ENCODE results near the gene HBE1. TPM values are rescaled to one million over a fixed set of nuclear protein-coding genes. Genes with fewer than 3 reads are reported as not detected.
A peak's percentile ranks its signal among the peaks of the same experiment; 100 is the strongest.
"Not testable (repeated sequence)": the region's sequence is repeated elsewhere in the genome, so short reads cannot be mapped to it uniquely, and the experiment has no call there.

The HBE1 gene
- total RNA-seq, result 3.3 TPM

DNA sequence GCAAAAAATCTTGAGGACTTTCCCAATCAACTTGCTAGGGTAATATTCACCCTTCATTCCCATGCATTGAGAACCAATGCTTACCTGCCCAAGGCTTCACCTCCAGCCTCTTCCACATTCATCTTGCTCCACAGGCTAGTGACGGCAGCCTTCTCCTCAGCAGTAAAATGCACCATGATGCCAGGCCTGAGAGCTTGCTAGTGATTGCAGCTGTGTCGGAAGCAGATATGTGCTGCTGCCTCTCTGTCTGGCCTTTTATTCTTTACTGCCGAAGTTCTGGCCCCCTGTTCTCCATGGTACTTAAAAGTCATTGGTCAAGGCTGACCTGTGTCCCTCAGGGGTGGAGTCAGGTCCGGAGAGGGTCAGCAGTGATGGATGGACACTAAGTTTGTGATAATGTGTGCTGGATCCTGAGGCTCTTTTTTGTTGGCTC is at the start of gene HBE1:
Gene HBE1 (minus strand): TSS at position 231 of the 433 bp plus-strand sequence. CDS start 55 bp downstream, at position 176.
- no peak for DNase-seq

- DNase-seq, result no peak
Measured at GRCh38 chr11:5317292-5317691, 47.5 kb upstream of the HBE1 start.

DNA sequence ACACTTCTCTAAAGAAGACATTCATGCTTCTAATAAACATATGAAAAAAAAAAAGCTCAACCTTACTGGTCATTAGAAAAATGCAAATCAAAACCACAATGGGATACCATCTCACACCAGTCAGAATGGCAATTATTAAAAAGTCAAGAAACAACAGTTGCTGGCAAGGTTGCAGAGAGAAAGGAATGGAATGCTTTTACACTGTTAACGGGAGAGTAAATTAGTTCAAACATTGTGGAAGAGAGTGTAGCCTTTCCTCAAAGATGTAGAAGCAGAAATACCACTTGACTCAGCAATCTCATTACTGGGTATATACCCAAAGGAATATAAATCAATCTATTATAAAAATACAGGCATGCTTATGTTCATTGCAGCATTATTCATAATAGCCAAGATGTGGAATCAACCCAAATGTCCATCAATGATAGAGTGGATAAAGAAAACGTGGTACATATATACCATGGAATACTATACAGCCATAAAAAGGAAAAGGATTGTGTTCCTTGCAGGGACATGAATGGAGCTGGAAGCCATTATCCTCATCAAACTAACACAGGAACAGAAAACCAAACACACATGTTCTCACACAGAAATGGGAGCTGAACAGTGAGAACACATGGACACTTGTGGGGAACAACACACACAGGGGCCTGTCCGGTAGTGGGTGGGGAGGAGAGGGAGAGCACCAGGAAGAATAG is 43.7 kb upstream of the HBE1 start:
- DNase-seq, result not testable (repeated sequence)

GRCh38 chr11:5310423-5310822 is 40.7 kb upstream of the HBE1 start:
- no peak for DNase-seq

GRCh38 chr11:5307256-5308019 is 37.7 kb upstream of the HBE1 start:
- no peak for DNase-seq

DNA sequence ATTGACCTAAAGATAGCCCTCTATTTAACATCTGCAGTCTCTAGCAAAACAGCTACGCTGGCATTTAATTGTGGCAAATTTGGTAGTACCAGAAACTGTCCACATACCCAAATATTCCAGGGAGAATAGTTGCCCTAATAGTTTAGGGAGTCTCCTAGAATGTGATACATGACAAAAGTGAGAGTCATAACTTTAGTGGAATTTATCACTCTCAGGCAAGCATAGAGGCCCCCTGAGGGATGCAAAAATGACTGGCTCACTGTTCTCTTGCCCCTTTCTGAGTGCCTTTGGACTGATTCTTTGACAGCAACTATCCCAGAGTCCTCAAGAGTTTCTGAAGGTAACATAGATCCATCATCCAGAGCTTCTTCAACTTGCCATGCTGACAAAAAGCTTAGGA is 34.3 kb upstream of the HBE1 start:
- no peak for DNase-seq

DNA sequence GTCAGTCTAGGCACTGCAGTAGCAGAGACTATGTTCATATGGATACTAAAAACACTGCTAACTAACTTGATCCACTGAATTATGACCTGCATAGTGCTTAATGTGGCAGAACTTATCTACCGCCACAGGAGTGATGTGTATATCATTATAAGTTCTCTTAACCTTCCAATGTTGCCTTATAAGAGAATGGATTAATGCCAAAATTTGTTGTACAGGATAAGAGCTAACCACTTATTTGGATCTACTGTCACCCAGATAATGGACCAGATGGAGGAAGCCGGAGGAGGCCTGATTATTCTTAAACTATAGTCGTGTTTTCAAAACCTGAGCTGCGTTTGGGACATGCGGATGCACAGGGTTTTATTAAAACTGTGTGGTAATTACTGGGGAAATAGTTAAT is 33.9 kb upstream of the HBE1 start:
- DNase-seq, result no peak

GRCh38 chr11:5301846-5302245 is 32.1 kb upstream of the HBE1 start, which contains the start of gene OR51B4:
Gene OR51B4 (minus strand): TSS chr11:5301946. CDS start chr11:5301946, 0 bp downstream.
- DNase-seq, result no peak

DNA sequence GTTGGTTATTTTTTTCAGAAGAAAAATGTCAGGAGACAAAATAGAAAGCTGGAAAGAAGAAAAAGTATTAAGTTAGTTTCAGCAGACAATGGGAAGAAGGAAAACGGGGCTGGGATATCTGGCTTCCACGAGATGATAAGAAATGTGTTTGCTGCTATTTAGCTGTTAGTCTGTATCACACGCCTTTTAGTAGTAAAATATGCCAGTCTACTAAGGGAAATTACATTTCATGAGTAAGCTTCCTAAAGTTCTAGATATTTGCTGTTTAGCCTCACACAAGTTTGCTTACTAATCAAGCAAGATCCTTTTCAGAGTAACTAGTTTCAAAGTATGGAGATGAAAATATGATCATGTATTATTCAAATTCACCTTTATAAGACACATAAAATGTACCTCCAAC is 30.5 kb upstream of the HBE1 start:
- no peak for DNase-seq

DNA sequence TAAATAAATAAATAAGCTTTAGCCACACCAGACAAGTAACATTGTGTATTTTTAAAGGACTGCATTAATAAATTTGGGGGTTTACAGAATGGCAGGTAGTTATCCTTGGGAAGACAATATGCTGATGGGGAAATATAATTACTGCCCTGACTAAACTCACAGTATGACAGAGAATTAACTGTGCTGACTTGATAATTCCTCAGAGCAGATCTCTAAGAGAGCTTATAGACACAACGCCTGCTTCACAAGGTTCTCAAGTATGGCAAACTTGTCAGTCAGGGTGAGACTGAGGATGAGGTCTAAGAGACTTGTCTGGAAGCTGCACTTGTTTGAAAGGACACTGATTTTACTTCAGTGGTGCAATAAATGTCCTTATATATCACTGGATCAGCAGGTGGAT is 28.7 kb upstream of the HBE1 start:
- DNase-seq, result no peak

GRCh38 chr11:5297721-5298323 is 28.1 kb upstream of the HBE1 start:
- no peak for DNase-seq

DNA sequence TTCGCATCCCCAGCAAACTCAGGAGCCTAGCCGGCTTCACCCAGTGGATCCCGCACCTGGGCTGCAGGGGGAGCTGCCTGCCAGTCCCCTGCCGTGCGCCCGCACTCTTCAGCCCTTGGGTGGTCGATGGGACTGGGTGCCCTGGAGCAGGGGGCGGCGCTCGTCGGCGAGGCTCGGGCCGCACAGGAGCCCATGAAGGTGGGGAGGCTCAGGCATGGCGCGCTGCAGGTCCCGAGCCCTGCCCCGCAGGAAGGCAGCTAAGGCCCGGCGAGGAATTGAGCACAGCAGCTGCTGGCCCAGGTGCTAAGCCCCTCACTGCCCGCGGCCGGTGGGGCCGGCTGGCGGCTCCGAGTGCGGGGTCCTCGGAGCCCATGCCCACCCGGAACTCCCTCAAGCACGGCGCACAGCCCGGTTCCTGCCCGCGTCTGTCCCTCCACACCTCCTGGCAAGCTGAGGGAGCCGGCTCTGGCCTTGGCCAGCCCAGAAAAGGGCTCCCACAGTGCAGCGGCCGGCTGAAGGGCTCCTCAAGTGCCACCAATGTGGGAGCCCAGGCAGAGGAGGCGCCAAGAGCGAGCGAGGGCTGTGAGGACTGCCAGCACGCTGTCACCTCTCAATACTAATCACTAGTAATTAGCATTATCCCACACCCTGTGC is 24.7 kb upstream of the HBE1 start:
- not testable (repeated sequence) for DNase-seq

GRCh38 chr11:5293028-5293427 is 23.3 kb upstream of the HBE1 start:
- DNase-seq, result no peak

DNA sequence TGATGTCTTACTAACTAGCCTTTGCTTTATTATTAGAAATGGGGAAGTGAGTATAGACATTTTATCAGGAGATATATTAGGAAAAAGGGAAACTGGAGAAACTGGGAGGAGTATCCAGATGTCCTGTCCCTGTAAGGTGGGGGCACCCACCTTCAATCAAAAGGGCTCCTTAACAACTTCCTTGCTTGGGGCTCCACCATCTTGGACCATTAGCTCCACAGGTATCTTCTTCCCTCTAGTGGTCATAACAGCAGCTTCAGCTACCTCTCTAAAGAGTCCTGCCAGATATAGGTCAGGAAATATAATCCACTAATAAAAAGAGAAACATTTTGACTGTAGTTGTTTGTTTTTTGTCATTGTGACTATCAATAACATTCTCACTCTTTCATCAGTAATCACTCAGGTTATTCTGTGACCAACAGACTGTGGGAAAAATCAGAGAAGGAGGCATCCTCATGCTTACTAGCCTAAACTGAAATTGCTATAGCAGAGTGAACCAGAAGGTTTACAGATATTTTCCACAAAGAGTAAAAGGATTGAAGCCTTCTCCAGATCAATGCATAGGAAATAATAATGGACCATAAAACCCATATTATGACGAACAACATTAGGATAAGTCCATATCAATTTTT is 21.6 kb upstream of the HBE1 start:
- no peak for DNase-seq

DNA sequence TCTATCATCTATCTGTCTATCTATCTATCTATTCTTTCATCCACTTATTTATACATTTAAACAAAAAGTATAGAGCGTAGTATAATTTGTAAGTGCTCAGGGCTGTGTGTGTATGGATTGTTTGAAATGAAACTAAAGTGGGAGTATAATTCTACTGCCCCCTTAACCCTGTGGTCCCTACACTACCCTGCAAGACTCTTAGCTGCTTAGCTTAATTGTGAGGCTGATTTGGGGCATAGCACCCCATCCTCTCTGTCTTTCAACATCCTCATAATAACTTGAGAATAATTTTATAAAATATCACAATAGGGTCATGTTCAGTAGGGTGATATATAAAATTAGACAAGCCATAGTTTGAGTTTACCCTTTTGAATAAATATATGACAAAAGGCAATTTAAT is 20.4 kb upstream of the HBE1 start:
- DNase-seq, result no peak

GRCh38 chr11:5289696-5290095 is 20.0 kb upstream of the HBE1 start:
- no peak for DNase-seq

GRCh38 chr11:5288906-5289550 is 19.3 kb upstream of the HBE1 start:
- DNase-seq, result no peak

GRCh38 chr11:5288108-5288905 is 18.6 kb upstream of the HBE1 start:
- peak; percentile 7 for DNase-seq

DNA sequence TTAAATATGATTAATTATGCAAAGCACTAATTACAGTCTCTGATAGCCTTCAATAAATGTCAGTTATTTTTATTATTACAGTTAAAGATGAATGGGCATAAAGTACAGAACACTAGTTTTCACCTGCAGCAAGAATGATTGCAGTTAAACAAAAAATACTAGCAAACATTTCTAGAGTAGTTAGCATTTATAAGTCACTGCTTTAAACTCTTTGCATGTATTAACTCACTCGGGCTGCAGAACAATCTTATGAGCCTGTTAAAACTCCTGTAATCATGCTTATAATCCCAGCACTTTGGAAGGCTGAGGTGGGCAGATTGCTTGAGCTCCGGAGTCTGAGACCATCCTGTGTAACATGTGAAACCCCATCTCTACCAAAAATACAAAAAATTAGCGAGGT is 17.2 kb upstream of the HBE1 start:
- no peak for DNase-seq

DNA sequence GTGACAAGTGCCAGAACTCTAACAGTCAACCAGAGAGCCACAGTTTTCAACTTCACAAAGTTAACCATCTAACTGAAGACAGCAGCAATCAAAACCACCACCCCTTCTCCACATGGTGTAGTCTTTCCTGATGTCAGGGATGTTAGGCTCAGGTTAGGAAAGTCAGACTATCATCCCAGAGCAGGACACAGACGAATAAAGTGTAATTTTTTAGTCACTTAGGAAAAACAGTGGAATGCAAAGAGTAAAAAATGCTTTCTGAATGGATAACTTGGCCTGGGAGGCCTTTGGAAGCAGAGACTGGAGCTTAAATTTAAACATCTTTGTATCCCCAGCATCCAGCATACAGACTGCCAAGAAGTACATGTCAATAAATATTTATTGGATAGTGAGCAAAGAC is 16.6 kb upstream of the HBE1 start:
- no peak for DNase-seq
